Ramos (cell line): Measurements from ENCODE around the gene SIGLEC8.
"Not testable (repeated sequence)": the region's sequence is repeated elsewhere in the genome, so short reads cannot be mapped to it uniquely, and the experiment has no call there.

ENCODE experiments used
- in situ Hi-C: fragments of 300-500 bp; cut with MboI; formaldehyde crosslinking; loops from one replicate; pipeline ENCODE4 v1.14.3; 2022; ENCODE audit warnings: low sequenced_read_pairs; ENCODE audit not compliant: unreplicated experiment

The SIGLEC8 gene

GRCh38 chr19:51448411-51449016 lies 9.7 kb downstream of the SIGLEC8 start:
- in situ Hi-C loops: loop anchor here (25.0 kb wide), 1 partner anchor 286 kb away; no protein-coding TSS in a partner anchor

- in situ Hi-C loops: loop anchor here (25.0 kb wide), 1 partner anchor 286 kb away; no protein-coding TSS in a partner anchor
Observed at GRCh38 chr19:51448011-51448410, 10.2 kb downstream of the SIGLEC8 start.

GRCh38 chr19:51447510-51447909 lies 10.7 kb downstream of the SIGLEC8 start:
- in situ Hi-C loops: loop anchor here (25.0 kb wide), 1 partner anchor 285 kb away; no protein-coding TSS in a partner anchor

GRCh38 chr19:51441410-51442390 lies 16.6 kb downstream of the SIGLEC8 start:
- in situ Hi-C loops: loop anchor here (25.0 kb wide), 1 partner anchor 279 kb away; no protein-coding TSS in a partner anchor

GRCh38 chr19:51440846-51441409 lies 17.3 kb downstream of the SIGLEC8 start:
- in situ Hi-C loops: loop anchor here (25.0 kb wide), 1 partner anchor 279 kb away; no protein-coding TSS in a partner anchor

GRCh38 chr19:51440052-51440451 lies 18.2 kb downstream of the SIGLEC8 start:
- in situ Hi-C loops: loop anchor here (25.0 kb wide), 1 partner anchor 278 kb away; no protein-coding TSS in a partner anchor

GRCh38 chr19:51439021-51439465 lies 19.2 kb downstream of the SIGLEC8 start:
- in situ Hi-C loops: loop anchor here (5.0 to 25.0 kb wide), 2 partner anchors 102 to 277 kb away; no protein-coding TSS in a partner anchor

GRCh38 chr19:51434456-51434855 lies 23.8 kb downstream of the SIGLEC8 start:
- in situ Hi-C loops: loop anchor here (25.0 kb wide), 1 partner anchor 272 kb away; no protein-coding TSS in a partner anchor

GRCh38 chr19:51433043-51433442 lies 25.2 kb downstream of the SIGLEC8 start:
- in situ Hi-C loops: loop anchor here (25.0 kb wide), 1 partner anchor 271 kb away; no protein-coding TSS in a partner anchor

GRCh38 chr19:51431124-51431523 lies 27.1 kb downstream of the SIGLEC8 start:
- in situ Hi-C loops: loop anchor here (25.0 kb wide), 1 partner anchor 269 kb away; no protein-coding TSS in a partner anchor

GRCh38 chr19:51430221-51430620 lies 28.0 kb downstream of the SIGLEC8 start:
- in situ Hi-C loops: loop anchor here (25.0 kb wide), 1 partner anchor 268 kb away; no protein-coding TSS in a partner anchor

- in situ Hi-C loops: loop anchor here (25.0 kb wide), 1 partner anchor 265 kb away; no protein-coding TSS in a partner anchor
Observed at GRCh38 chr19:51427201-51427600, 31.1 kb downstream of the SIGLEC8 start.

GRCh38 chr19:51422053-51422448 lies 36.2 kb downstream of the SIGLEC8 start:
- in situ Hi-C loops: no loop called here

GRCh38 chr19:51421229-51422052 lies 36.8 kb downstream of the SIGLEC8 start:
- in situ Hi-C loops: no loop called here

- in situ Hi-C loops: not testable (repeated sequence)
Observed at GRCh38 chr19:51420511-51420910, 37.7 kb downstream of the SIGLEC8 start.

- in situ Hi-C loops: no loop called here
Observed at GRCh38 chr19:51418707-51419106, 39.5 kb downstream of the SIGLEC8 start.

GRCh38 chr19:51417810-51418157 lies 40.5 kb downstream of the SIGLEC8 start:
- in situ Hi-C loops: no loop called here

- in situ Hi-C loops: no loop called here
Observed at GRCh38 chr19:51417107-51417809, 41.0 kb downstream of the SIGLEC8 start, which contains the start of gene SIGLEC10. Gene SIGLEC10 (minus strand): TSS chr19:51417642. CDS start chr19:51417581, 61 bp downstream.

GRCh38 chr19:51416422-51416821 lies 41.8 kb downstream of the SIGLEC8 start:
- in situ Hi-C loops: not testable (repeated sequence)
